Measurements from ENCODE around the gene BICD1. TPM values are rescaled to one million over a fixed set of nuclear protein-coding genes. Genes with fewer than 3 reads are reported as not detected.

The BICD1 gene
- 3.7 and 5.9 TPM in 2 replicates for total RNA-seq

DNA sequence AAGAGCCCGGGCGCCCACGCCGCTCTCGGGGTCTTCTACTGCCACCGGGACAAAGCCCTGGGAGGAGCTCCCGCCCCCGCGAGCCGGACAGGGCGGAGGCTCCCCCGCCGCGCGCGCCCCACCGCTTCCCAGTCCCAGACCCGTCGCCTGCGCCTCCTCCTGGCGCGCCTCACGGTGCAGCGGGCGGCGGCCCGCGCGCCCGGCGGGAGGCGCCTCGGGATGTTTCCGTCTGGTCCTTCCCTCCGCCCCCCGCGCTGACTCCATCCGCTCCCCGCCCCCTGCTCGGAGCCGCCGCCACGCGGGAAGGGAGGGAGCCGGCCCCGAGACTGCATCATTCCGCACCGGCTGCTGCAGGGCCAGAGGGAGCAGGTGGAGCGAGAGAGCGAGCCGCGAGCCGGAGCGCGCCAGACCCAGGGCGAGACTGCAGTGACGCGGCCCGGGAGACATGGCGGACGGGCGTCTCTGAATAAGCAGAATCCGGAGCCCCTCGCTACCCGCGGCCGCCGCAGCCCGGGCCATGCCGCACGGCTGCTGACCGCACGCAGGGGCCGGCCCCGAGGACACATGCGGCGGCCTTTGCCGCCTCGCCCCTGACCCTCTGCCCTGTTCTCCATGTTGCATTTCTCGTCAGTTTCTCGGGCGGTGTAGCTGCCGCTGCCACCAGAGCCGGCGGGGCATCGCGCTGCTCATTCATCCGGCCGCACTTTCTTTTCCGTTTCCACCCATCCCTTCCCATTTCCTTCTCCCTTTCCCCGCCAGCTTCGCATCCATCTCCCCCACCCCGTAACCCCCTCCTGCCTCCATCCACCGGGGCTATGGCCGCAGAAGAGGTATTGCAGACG is at the start of gene BICD1:
BICD1 (plus strand) TSS at position 331 of the 842 bp plus-strand sequence; CDS start at position 816, 485 bp downstream.

DNA sequence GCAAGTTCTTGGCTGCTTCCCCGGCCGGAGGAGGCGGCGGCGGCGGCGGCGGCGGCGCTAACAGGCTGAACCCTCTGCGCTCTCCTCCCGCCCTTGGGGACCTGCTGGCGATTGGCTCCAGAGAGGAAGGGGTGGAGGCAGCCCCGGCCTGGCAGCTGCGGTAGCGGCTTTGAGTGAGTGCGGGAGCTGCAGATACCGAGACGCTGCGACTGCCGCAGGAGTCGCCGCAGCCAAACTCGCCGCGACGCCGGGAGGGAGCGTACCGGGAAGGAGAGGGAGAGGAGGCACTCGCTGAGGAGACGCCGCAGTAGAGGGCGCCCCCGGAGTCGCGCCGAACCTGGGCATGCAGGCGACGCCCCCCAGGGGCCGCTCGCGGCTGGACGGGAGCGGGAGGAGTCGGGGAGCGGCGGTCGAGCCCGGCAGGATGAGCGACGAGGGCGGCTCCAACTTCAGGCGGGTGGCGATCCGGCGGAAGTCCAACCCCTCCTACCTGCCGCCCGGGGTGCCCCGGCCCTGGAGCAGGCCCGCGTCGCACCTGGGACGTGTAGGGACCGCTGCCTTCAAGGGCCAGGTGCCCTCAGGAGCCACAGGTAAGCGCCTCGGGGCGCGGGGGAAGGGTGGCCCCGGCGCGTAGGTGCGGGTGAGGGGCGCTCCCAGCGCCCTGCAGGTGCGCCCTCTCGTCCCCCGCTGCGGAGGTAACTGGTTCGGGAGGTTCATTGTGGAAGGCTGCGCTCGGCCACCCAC is 292.9 kb downstream of the BICD1 start, which contains the start of gene FGD4:
FGD4 (plus strand) TSS at position 189 of the 744 bp plus-strand sequence.

Other genes starting within 250 kb of the BICD1 start
- 11.2 and 22.0 TPM in 2 replicates for gene RESF1, start 147.4 kb upstream of the BICD1 start, total RNA-seq

Measured in hair follicular keratinocyte (primary cell).